ENCODE data around the gene BLTP1. TPM values are rescaled to one million over a fixed set of nuclear protein-coding genes. Genes with fewer than 3 reads are reported as not detected.
"Not testable (repeated sequence)": the region's sequence is repeated elsewhere in the genome, so short reads cannot be mapped to it uniquely, and the experiment has no call there.

Gene BLTP1
- total RNA-seq = 69.1 and 121 TPM in 2 replicates
- 20.1 and 29.6 TPM in 2 replicates for polyA plus RNA-seq

DNA sequence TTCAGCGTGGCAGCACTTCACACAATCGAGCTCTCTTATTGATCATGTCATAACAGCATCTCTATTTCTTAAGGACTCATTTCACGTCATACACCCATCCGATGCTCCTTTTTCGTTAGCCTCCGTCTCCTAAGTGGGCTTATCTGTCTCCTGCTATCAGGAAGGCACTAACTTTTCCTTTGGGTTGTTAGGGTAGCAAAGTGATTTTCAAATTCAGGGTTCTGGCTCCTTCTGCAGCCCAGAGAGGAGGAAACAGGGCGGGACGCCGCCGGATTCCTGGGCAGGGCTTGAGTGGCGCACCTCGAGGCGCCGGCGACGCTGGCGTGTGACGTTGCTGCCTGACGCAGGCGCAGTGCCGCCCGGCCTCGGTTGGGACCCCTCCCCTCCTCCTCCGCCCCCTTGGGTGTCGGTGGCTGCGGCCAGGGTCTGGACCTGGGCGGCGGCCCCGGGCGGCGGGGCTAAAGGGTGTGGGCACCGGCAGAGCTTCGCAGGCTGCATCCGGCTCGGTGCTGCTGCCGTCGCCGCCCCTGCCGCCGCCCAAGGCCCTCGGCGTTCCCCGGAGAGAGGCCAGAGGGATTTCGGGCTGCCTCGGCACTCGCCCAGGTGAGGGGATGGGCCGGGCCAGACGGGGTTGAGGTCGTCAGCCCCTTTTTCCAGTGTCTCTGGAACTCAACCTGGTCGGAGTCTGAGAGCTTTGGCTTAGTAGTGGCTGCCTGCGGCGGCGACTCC is at the start of gene BLTP1:
TSS of gene BLTP1 (plus strand) at position 350 of the 729 bp plus-strand sequence. CDS start 18,317 bp downstream, outside the sequence.
- H3K36me3 ChIP-seq = peaks cover 7% of the 10 kb centered on the region
- TF ChIP-seq, protein P1, sequence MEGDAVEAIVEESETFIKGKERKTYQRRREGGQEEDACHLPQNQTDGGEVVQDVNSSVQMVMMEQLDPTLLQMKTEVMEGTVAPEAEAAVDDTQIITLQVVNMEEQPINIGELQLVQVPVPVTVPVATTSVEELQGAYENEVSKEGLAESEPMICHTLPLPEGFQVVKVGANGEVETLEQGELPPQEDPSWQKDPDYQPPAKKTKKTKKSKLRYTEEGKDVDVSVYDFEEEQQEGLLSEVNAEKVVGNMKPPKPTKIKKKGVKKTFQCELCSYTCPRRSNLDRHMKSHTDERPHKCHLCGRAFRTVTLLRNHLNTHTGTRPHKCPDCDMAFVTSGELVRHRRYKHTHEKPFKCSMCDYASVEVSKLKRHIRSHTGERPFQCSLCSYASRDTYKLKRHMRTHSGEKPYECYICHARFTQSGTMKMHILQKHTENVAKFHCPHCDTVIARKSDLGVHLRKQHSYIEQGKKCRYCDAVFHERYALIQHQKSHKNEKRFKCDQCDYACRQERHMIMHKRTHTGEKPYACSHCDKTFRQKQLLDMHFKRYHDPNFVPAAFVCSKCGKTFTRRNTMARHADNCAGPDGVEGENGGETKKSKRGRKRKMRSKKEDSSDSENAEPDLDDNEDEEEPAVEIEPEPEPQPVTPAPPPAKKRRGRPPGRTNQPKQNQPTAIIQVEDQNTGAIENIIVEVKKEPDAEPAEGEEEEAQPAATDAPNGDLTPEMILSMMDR (IDR thresholded peaks at IDR 0.05; ENCODE audit: low read depth, low read length) = no peak
- no peaks in the 10 kb centered on the region for H3K9me3 ChIP-seq (ENCODE audit: low read depth)
- peak; percentile 85 to 94 for DNase-seq (ENCODE audit: low read depth in 1 of 2, low spot score in 1 of 2)
- peak within 1 kb of the TSS; percentile 70 for H3K27ac ChIP-seq
- H3K4me1 ChIP-seq (ENCODE audit: low read depth) = peaks cover 7% of the 10 kb centered on the region
- no peaks in the 10 kb centered on the region for H3K27me3 ChIP-seq
- peak within 1 kb of the TSS; percentile 94 for H3K4me3 ChIP-seq

- H3K36me3 ChIP-seq = no peaks in the 10 kb centered on the region
- H3K4me3 ChIP-seq = no peak overlapping the region
- no peak overlapping the region for H3K27ac ChIP-seq
- H3K27me3 ChIP-seq = no peaks in the 10 kb centered on the region
- peaks cover 8% of the 10 kb centered on the region for H3K4me1 ChIP-seq (ENCODE audit: low read depth)
- DNase-seq (ENCODE audit: low read depth in 1 of 2, low spot score in 1 of 2) = no peak
- no peaks in the 10 kb centered on the region for H3K9me3 ChIP-seq (ENCODE audit: low read depth)
- TF ChIP-seq, protein P1 (IDR thresholded peaks at IDR 0.05; ENCODE audit: low read depth, low read length) = no peak
These were observed 47.9 kb upstream of the BLTP1 start for GRCh38 chr4:122104184-122104583.

- no peaks in the 10 kb centered on the region for H3K36me3 ChIP-seq
- no peaks in the 10 kb centered on the region for H3K9me3 ChIP-seq (ENCODE audit: low read depth)
- H3K27me3 ChIP-seq = no peaks in the 10 kb centered on the region
- H3K27ac ChIP-seq = no peak overlapping the region
- peaks cover 2% of the 10 kb centered on the region for H3K4me1 ChIP-seq (ENCODE audit: low read depth)
- DNase-seq (ENCODE audit: low read depth in 1 of 2, low spot score in 1 of 2) = no peak
- TF ChIP-seq, protein P1 (IDR thresholded peaks at IDR 0.05; ENCODE audit: low read depth, low read length) = no peak
- no peak overlapping the region for H3K4me3 ChIP-seq
These were observed 44.5 kb upstream of the BLTP1 start for GRCh38 chr4:122107680-122108079.

DNA sequence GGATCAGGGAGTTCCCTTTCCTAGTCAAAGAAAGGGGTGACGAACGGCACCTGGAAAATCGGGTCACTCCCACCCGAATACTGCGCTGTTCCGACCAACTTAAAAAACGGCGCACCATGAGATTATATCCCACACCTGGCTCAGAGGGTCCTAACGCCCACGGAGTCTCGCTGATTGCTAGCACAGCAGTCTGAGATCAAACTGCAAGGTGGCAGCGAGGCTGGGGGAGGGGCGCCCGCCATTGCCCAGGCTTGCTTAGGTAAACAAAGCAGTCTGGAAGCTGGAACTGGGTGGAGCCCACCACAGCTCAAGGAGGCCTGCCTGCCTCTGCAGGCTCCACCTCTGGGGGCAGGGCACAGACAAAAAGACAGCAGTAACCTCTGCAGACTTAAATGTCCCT is 41.8 kb upstream of the BLTP1 start:
- not testable (repeated sequence) for H3K27ac ChIP-seq; H3K36me3 ChIP-seq; DNase-seq (ENCODE audit: low read depth in 1 of 2, low spot score in 1 of 2); H3K27me3 ChIP-seq; H3K4me1 ChIP-seq (ENCODE audit: low read depth); H3K4me3 ChIP-seq; H3K9me3 ChIP-seq (ENCODE audit: low read depth)

DNA sequence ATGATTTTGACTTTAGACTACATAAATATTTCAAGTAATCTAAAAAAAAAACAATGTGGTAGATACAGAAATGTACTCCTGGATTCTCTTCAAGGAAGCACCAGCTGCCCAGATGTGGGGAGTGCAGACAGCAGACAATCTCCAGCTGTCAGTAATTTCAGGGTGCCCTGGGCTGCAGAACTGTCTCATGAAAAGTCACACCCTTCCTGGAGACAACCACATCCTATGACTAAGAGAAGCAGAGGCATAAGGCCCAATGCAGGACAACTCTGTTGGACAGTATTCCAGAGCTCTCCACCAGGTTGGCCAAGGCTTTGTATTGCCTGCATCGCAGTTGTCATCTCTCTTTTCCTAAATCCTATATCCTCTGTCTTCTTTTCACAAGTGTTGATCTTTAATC is 34.4 kb upstream of the BLTP1 start:
- Histone ChIP-seq H3K4me3 (no peak overlapping the region), H3K4me1 (ENCODE audit: low read depth) (no peaks in the 10 kb centered on the region), H3K9me3 (ENCODE audit: low read depth) (no peaks in the 10 kb centered on the region), H3K27me3 (no peaks in the 10 kb centered on the region), H3K27ac (no peak overlapping the region), H3K36me3 (no peaks in the 10 kb centered on the region)
- TF ChIP-seq, protein P1 (IDR thresholded peaks at IDR 0.05; ENCODE audit: low read depth, low read length) = no peak
- DNase-seq (ENCODE audit: low read depth in 1 of 2, low spot score in 1 of 2) = peak in 1 of 2 donors; percentile 2

GRCh38 chr4:122118243-122118642 is 33.9 kb upstream of the BLTP1 start:
- Histone ChIP-seq H3K27me3 (no peaks in the 10 kb centered on the region), H3K4me3 (no peak overlapping the region), H3K9me3 (ENCODE audit: low read depth) (no peaks in the 10 kb centered on the region), H3K27ac (no peak overlapping the region), H3K36me3 (no peaks in the 10 kb centered on the region), H3K4me1 (ENCODE audit: low read depth) (no peaks in the 10 kb centered on the region)
- TF ChIP-seq, protein P1 (IDR thresholded peaks at IDR 0.05; ENCODE audit: low read depth, low read length) = no peak
- no peak for DNase-seq (ENCODE audit: low read depth in 1 of 2, low spot score in 1 of 2)

Data from cardiac muscle cell (in vitro differentiated cells and primary cell).